Medulla oblongata (tissue), 1 donor: ENCODE measurements around the gene DDX20.

ENCODE experiments used
- DNase-seq: peaks from one replicate; pipeline ENCODE4 v3.0.0-alpha.2; 2015; ENCODE audit errors: extremely low spot score

The DDX20 gene

DNA sequence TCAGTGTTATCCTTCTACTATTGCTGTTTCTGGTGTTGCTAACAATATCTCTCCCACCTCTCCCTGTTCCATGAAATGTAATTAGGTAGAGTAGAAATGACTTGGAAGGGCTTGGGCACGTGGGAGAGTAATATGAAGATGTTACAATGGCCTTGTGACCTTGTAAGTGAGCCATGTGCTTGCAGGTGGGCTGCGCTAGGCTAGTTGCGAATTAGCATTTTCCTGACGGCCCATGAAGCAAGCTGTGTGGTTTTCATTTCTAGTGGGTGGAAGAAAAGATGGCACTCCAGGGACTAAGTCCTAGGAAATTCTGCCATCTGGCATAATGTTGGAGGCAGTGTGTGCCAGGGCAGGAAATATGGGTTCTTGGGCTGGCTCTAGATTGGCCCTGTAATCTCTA, 7.8 kb upstream of the DDX20 start:
- DNase-seq = no peak

DNA sequence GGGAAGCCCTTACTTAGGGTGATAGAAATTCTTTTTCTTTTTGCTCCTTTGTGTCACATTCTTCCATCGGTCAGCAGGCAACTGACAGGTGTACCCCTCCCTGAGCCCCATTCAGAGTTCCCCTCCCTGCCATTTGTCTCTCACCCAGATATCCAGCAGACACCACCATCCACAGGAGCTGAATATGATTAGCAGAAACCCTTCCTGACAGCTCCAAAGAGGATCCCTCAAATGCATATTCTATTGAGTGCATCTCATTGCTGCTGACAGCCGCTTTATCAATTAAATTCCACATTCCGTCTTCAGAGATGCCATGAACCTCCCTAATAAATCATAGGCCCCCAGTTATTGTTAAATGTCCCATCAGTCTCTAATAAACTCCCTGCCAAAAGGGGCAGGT, 6.1 kb upstream of the DDX20 start:
- DNase-seq = no peak

DNA sequence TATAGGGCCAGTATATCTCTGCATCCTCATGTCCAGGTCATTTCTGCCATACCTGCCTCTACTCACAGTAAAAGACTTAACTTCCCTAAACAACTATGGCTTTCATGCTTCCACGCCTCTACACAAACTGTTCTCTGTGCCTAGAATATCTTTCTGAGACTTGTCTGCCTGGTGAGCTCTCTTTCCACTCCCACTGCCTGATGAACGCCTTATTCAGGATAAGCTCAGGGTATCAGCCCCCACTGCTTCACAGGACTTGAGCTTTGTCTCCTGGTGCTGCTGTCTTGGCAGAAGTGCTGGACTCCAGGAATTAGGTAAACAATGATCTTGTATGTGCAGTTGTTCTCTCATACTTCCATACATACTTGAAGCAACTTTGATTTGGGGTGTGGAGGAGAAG, 4.8 kb upstream of the DDX20 start:
- no peak for DNase-seq

DNA sequence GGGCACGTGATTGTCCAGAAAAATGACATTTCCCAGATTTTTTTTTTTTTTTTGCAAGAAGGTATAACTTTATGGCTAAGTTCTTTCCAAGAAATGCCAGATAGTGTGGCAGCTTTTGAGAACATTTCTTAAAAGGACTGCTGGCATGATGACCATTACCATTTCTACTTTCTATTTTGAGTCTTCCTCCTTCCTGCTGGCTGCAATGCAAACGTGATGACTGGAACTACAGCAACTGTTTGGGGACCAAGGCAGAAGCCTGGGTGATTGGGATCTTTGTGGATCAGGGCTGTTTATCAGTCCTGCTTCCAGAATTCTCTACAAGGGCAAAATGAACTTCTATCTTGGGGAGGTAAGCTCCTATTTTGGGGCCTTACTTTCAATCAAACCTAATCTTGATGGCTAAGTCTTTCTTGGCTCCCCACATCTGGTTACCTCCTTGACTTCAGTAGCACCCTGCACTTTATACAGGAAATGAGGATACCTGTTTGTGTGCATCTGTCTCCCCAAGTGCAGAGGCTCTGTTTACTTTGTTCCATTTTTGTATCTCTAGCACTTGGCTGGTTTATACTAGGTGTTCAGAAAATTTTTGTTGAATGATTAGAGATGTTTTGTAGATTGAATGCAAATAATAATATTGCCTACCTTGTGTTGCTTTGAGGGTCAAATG, 3.7 kb upstream of the DDX20 start:
- DNase-seq = peak; percentile 40

DNA sequence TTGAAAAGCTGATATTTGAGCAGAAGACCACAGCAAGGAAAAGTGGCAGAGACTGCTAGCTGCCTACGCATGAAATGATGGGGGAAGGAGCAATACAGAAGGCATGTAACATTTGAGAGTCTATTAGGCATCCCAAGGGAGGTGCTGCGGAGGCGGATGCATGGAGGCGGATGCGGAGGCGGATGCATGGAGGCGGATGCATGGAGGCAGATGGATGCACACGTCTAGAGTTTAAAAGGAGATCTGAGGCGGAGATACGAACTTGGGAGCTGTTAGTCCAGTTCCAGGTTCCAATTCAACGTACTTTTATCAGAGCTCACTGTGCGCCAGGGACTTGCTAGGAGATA, 744 bp upstream of the DDX20 start:
- no peak for DNase-seq

DNA sequence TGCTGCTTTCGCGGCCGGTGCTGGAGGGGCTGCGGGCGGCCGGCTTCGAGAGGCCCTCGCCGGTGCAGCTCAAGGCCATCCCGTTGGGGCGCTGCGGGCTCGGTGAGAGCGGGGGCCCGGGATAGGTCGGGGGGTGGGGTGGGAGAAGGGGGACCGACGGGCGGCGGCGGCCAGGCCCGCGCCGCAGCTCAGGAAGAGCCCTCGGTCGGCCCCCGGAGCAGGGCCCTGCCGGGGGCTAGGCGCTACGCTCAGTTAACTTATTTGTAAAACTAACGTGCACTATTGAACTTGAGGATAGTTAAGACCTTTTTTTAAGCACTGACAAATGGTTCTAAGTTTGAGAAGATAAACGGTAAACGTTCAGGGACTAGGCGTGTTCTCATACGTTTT, 418 bp downstream of the DDX20 start:
- no peak for DNase-seq

DNA sequence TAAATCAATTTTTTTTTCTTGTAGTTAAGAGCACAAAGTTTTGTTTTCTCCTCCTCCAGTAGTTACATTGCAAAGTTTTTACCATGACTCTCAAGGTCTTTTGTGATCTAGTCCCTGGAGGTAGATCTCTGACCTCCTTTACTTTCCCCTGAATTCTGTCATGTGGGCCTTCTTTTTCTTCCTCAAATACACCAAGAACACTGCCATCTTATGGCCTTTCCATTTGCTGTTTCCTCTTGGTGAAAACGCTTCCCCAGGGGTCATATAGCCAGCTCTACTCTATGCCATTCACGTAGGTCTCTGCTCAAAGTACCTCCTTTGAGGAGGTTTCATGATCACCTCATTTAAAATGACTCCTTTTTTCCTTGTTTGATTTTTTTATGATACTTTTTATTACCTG, 2.7 kb downstream of the DDX20 start:
- DNase-seq = no peak

DNA sequence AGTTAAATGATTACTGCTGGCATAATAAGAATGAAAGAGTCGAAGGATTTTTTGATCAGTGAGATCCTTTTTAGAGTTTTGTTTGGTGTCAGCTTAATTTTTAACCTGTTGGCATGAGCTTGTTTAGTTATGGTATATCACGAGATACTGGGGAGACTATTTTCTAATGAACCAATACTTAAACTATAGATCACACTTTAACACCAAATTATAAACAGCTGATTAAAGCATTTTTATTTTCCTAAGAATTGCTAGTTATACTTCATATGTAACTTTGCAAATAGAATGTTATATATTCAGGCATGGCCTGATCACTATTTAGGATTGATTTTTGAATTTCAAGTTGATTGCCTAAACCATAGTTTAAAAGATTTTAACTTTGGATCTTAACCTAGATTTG, 6.0 kb downstream of the DDX20 start:
- no peak for DNase-seq

DNA sequence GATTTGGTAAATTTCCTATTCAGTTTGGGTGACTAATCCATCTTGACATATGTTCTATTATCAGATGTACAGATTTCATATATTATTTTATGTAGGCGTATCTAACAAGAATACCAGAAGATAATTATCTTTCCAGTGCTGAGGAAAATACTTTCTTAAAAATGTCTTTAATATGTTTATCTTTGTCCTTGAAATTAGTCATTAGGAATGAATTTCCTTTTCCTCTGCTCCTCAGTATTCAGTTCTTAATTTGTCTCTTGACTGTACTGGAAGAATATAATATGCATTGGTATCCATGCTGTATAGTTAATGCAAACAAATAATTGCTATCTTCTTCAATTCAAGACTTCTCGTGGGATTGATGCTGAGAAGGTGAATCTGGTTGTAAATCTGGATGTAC, 6.6 kb downstream of the DDX20 start:
- DNase-seq = no peak

DNA sequence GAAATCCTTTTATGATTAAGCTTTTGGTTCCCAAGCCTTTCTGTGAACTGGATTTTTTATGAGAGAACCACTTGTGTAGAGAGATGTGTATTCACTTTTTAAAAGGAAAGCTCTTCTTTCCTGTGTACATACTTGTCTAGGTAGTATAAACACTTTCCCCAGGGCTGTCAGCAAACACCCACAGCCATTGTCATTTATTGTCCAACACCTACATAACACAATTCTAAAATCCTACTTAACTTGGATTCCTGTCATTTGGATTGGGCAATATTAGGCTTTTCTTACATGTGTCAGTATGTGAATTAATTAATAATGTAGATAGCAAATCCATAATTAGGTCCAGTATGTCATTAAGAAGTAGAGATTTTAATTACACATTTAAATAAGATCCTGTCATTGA, 12.3 kb downstream of the DDX20 start:
- no peak for DNase-seq

DNA sequence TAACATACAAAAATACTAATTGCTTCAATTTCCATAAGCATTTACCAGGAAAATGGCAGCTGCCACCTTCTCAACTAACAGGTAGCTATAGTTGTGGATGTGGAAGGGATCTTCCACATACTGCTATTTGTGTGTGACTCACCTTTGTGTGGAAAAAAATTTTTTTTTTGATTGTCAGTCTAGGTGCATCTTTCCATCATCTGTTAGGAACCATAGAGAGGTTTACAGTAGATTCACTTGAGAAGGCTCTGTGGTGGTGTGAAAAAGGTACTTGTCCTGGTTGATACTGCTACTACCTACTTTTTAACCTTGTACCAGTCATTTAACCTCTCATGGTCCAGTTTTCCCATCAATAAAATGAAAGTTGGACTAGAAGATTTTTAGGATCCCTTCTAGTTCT, 12.9 kb downstream of the DDX20 start:
- no peak for DNase-seq

DNA sequence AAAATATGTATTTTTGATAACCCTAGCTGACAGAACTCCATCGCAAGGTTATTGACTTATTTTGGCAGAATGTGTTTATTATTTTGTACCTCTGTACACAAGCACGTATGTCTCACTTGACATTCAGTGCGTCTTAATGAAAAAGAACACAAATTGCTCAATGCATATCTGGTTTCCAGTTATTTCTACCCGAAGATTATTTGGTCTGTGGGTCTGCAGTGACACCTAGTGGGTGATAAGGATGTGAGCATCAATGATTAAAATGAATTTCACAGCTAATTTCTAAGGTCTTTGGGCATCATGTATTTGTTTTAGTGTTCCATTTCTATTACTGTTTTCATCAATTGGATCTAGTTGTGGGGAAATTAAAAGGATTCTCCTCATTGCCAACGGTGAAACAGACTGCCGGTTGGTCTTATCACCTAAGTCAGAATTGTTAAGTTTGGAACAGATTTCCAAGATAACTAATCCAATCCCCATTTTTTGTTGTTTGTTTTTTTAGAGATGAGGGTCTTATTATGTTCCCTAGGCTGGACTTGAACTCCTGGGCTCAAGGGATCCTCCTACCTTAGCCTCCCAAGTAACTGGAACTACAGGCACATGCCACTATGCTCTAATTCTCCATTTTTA, 13.9 kb downstream of the DDX20 start:
- DNase-seq = peak; percentile 84

DNA sequence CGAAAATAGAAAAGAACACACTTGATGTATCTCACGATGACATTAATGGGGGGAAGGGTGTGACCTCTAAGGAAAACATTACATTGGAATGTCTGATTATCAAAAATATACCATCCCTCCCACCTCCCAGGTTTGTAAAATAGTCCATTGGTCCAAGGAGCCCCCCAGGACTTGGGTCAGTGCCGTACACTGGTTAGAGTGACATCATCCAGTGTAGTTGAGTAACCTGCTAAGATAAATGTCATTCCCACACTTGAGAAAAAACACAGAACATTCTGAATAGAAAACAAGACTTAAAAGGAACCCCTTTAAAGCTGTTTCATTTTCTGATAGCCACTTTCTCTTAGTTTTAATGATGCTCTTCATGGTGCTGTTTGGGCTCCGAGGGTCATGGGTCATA, 15.2 kb downstream of the DDX20 start:
- DNase-seq = no peak

DNA sequence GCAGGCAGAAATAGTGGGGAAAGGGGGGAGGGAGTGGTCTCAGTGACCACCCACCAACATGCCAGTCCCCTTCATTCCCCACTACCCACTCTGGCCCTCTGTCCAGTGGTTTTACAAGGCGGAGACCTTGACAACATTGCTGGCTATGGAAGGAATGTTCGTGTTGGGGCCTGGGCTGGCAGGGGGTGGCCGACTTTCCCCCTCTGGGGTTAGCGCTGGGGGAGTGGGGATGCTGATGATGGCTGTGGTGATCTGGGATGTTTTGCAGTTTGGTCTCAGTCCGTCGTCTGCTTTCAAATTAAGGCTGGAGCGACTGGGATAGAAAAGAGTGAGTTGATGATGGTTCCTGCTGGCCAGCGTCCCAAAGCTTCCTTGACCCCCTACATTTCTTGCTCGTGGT, 20.3 kb downstream of the DDX20 start:
- no peak for DNase-seq

DNA sequence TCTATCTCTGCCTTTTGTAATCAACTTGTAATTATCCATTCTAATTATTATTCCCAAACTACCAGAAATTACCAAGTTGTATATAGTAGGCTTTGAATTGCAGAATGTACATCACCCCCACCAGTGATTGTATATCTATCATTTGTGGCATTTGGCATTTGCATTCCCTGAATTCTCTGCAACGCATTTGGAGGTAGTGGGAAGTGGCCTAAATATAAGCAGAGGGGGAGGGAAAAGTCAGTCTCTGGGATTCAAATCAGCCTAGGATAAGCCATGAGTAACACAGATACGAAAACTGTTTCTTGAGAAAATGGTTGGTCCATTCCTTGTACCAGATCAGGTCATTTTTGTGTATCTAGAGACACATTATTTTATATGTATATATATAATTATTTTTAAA, 20.7 kb downstream of the DDX20 start:
- DNase-seq = no peak

DNA sequence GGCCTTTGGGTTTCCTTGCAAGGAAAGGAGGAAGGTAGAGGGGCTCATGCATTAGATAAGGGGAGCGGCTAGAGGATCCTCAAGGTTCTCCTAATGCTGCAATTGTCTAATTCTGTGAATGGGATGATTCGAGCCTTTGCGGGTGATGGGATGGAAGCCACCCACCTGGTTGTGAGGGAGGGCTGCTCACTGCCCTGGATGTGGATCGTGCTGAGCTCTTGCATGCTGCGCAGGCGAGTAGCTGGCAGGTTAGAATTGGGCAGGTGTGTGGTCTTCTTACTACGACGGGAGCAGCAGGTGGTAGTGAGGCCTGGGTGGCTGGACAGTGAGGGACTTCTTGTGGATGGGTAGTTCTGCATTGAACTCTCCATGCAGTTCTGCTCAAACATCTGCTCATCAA, 21.2 kb downstream of the DDX20 start:
- no peak for DNase-seq

DNA sequence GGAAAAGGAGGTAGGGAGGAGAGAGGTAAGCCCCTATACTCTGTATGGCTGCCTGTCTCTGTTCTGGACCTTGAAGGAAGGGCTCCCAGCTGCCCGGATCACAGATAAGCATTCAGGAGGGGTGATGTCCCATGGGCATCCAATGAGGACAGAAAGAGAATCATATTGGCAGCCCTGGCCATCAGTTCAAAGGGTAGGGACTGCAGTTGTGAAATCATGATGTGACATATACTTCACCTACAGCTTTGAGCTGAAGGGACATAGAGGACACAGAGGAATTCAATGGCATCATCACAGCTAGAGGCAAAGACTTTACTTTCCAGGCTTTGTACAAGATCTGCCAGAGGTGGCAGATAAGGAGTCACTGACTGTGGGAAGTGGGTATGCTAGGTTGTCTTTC, 21.6 kb downstream of the DDX20 start:
- DNase-seq = no peak

DNA sequence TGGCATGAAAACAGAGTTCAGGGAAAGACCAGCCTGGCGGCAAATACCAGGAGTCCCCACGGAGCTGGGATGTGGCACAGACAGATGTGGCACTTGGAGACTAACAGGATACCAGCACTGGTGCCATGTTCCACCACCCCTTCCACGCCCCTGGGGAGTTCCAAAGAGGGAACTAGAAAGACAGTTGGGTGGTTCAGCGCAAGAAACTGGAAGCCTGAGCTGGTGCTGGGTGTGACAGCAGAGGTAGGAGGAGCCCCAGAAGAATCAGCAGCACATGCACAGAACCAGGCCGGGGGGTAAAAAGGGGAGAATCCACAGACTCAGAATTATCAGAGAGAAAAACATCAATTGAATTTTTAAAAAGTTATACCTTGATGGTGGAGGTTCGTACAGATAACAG, 22.4 kb downstream of the DDX20 start:
- no peak for DNase-seq

DNA sequence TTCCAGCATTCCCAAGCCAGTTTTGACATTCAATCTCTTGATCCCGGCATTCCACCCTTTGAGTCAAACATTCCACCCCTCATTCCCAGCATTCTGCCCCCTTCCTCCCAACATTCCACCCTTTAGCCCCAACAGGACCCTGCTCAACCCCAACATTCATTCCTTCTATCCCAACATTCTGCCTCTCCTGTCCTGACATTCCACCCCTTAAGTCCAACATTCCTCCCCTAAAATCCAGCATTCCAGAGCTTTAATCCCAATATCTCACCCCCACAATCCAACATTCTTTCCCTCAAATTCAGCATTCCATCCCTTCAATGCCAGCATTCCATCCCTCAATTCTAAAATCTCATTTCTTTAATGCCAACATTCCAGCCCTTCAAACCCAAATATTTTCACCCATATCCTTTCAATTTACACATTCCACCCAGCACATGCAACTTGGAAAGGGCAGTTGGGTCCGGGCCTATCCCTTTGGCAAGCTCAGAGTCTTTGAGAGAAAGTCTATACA, 22.9 kb downstream of the DDX20 start:
- no peak for DNase-seq

DNA sequence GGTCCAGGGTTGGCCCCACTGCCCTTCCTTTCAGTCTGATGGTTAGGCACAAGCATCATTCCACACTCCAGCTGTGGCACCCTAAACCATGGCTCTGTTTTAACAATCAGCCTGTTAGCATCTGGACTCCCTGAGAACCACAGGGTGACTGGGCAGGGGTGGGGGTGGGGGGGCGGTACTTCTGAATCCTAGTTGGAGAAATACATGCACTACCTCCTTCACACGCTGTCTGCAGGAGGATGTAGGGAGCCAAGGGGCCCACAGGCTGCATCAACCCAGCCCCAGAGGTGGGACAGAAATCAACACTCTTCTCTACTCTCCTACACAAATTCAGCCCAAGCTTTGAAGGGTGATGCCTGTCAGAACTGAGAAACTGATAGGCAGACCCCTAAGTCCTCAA, 23.8 kb downstream of the DDX20 start:
- DNase-seq = no peak

DNA sequence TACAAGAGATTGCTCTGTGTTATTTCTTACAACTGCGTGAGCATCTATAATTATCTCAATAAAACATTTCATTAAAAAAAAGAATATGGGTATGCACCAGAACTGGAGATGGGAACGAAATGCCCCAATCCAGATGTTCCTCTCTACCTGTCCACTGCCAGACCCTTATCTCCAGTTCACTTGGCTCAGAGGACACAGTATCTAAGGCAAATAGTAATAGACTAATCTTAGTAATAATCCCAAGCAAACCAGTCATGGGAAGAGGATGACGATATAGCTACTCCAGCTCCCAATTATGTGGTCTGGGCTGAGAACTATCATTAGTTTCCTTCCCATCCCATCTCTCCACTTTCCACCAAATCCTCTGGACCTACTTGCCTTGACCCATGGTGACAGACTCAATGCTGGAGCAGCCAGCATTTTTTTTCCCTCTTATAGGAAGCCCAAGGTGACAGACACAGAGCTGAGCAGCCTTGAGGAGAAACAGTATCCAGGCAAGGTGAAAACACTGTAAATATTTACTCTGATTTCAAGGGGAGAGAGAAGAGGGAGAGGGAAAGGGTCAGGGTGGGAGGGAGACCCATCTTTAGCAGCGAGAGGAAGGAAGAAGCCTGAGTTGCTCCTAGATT, 28.7 kb downstream of the DDX20 start:
- DNase-seq = no peak

DNA sequence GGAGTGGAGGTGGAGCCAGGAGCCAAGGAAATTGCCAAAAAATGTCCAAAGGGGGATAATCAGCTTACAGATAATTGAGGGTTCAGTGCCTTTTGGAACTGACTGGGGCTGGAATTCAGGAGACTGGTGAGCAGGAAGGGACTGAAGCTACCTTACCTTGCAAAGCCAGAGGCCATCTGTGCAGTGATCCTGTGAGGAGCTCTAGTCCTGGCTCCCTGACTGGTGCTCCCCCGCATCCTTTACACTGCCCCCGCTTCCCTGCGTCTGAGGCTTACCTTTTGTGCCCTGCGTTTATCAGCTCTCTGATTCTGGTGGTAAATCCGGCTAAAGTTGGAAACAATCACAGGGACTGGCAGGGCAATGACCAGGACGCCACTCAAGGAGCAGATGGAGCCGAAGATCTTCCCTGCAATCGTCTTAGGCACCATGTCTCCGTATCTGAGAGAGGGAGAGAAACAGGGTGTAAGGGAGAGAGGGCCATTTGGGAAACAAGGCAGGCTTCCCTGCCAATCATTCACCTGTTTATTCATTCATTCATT, 31.0 kb downstream of the DDX20 start:
- no peak for DNase-seq

DNA sequence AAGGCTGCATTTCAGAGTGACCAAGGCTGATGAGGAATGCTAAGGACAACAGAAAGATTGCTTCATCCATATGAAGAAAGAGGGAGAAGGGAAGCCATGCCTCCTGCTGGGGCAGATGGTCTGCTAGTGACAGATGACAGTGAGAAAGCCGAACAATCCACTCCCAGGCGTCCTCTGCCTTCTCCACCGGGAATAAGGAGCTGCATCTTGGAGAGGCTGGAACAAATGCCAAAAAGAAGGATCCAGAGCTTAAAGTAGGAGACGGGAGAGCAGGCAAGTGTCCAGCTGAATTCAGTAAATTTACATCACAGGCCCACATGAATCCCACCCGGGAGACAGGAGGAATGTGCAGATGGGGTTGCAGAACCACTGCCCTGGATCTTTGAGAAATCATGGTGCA, 33.4 kb downstream of the DDX20 start:
- DNase-seq = no peak
